ENCODE measurements around the gene PDE4B.

PDE4B gene

DNA sequence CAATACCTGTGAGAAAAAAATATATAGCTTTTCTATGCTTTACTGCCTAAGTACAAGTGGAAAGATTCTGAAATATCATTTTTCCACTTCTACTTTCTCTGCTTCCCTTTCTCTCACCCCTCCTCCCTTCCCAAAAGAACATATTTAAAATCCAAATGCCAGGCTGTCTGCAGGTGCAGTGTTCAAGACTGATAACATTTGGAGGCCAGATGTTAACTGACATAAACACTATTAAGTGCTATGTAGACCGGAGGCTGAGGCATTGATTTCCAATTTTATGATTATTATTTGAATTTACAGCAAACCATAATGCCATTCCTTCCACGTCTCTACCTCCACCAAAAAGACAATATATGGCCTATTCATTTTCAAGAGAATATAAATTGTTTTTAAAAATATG lies 444.3 kb downstream of the PDE4B start:
- TF ChIP-seq, protein P1, sequence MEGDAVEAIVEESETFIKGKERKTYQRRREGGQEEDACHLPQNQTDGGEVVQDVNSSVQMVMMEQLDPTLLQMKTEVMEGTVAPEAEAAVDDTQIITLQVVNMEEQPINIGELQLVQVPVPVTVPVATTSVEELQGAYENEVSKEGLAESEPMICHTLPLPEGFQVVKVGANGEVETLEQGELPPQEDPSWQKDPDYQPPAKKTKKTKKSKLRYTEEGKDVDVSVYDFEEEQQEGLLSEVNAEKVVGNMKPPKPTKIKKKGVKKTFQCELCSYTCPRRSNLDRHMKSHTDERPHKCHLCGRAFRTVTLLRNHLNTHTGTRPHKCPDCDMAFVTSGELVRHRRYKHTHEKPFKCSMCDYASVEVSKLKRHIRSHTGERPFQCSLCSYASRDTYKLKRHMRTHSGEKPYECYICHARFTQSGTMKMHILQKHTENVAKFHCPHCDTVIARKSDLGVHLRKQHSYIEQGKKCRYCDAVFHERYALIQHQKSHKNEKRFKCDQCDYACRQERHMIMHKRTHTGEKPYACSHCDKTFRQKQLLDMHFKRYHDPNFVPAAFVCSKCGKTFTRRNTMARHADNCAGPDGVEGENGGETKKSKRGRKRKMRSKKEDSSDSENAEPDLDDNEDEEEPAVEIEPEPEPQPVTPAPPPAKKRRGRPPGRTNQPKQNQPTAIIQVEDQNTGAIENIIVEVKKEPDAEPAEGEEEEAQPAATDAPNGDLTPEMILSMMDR (conservative IDR thresholded peaks at IDR 0.05; ENCODE audit: low read length): no peak
- H3K4me3 ChIP-seq (ENCODE audit: low read length): no peak overlapping the region
- DNase-seq (ENCODE audit: low read depth): no peak

DNA sequence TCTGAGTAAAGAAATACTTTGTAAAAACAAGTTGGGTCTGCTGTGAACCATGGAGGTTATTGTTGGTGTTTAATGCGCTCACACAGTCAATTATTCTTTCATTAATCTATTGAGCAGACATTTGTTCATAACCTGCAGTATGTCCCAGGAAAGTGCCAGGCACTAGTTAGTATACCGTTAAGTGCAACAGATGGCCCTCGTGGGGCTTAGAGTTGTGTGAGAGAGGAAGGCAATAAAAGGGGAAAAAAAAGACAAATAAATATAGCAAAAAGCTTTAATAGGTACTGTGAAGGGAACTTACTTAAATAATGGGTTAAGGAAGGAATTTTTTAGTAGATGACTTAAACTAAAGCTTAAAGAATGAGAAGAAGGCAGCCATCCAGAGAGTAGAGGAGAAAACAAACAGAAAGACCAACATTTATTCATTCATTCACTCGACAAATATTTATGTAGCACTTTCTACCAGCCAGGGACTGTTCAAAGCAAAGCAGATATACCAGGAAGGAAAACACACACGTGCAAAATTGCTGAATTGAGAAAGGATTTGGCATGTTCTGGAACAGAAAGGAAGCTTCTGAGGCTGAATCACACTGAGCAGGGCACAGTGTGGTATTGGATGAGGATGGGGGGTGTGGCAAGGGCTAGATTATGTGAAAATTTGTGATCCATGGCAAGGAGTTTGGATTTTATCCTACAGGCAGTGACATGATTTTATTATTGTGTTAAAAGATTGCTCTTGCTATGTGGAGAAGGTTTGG lies 445.2 kb downstream of the PDE4B start:
- no peak overlapping the region for H3K4me3 ChIP-seq (ENCODE audit: low read length)
- TF ChIP-seq, protein P1 (conservative IDR thresholded peaks at IDR 0.05; ENCODE audit: low read length): no peak
- DNase-seq (ENCODE audit: low read depth): no peak

DNA sequence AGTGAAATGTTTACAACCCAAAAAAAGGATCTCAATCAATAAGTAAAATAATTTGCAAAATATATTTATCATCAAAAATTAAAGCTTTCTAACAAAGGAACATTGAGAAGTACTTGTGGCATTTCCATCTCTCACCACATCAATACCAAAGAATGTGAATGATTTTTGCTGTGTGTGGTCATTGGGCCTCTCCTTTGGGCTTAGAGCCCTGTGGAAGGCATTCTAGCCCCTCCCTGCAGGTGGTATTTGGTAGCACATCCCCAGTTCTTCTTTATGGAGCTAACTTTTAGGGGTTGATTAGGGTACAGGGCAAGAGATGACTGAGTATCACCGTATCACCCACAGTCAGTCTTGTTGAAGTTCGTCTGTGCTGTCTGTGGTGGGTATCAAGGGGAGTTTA lies 447.1 kb downstream of the PDE4B start:
- TF ChIP-seq, protein P1 (conservative IDR thresholded peaks at IDR 0.05; ENCODE audit: low read length): peak; percentile 30
- peak; percentile 54 for DNase-seq (ENCODE audit: low read depth)
- H3K4me3 ChIP-seq (ENCODE audit: low read length): no peak overlapping the region

DNA sequence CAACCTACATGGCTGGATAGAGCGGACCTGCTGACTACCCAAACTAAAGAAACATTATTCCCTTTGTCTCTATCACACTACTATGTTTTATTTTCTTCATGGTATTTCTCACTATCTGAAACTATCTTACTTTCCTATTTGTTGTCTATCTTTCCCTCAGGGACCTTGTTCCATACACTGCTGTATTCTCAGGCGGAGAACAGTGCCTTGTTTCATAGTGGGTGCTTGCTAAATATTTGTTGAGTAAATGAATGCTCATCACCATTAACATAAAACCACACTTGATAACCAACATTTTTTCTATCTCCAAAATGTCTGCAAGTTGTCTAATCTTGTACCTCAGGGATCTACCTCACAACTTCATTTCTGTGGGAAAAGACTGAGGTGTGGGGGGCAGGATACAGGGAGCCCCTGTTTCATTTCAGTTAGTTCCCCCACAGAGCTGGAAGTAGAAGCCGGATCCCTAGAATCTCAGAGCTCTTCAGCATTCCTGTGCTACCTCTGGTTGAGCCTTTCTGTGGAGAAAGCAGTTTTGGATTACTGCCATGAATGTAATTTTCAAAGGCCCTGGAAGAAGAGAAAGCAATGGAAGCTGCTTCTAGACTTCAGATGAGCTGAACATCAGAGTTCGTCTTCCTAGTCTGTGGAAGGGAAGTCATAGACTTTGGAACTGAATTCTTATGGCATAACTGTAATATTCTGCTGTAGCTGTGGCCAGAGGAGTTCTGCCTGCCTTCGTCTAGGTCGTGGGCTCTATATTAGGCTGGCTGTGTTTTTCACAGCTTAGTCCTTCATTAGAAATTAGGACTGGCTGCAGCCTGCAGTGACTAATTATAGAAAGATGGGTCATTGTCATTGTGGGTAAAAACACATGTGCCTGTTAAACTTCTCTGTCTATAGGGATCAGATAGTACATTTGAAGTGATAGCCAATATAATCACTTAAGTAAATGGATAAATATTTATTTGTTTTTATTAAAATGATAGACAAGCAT lies 448.1 kb downstream of the PDE4B start:
- TF ChIP-seq, protein P1 (conservative IDR thresholded peaks at IDR 0.05; ENCODE audit: low read length): no peak
- no peak for DNase-seq (ENCODE audit: low read depth)
- no peak overlapping the region for H3K4me3 ChIP-seq (ENCODE audit: low read length)

DNA sequence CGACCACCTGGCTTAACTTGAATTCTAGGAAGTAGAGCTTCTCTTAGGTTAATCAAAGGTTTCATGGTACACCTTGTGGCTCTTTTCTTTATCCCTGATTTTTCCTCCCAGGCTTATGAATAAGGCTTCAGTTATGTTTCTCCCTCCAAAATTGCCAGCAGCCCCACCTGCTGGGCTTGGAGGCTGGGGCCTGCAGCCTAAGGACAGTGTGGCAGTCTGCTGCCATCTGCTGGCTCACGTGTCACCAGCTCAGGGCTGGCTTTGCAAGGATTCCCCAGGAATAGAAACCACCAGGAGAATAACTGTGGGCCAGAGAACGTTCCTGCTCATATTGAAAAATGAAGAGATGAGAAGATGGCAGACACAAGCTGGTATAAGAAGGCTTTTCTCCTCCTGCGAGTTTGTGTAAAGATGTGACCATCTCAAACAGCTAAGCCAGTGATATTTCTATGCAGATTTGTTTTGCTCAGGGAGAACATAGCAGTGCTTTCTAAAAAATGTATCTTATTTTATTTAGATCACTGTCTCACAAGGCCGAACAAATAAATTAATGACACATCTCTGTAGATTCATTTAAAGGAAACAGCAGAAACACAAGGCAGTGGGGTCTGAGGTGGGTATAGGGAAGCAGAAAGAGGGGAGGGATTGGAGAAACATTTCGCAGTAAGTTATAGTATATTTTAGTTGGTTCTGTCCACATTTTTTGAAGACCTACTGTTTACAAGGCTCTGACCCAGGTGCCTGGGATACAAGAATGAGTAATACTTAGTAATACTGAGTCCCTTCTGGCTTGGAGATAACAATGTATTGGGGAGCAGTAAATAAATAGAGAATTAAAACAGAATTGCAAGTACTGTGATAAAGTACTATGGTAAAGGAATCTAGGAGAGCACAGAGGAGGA lies 450.2 kb downstream of the PDE4B start:
- TF ChIP-seq, protein P1 (conservative IDR thresholded peaks at IDR 0.05; ENCODE audit: low read length): peak; percentile 100
- peak; percentile 84 for DNase-seq (ENCODE audit: low read depth)
- H3K4me3 ChIP-seq (ENCODE audit: low read length): no peak overlapping the region

DNA sequence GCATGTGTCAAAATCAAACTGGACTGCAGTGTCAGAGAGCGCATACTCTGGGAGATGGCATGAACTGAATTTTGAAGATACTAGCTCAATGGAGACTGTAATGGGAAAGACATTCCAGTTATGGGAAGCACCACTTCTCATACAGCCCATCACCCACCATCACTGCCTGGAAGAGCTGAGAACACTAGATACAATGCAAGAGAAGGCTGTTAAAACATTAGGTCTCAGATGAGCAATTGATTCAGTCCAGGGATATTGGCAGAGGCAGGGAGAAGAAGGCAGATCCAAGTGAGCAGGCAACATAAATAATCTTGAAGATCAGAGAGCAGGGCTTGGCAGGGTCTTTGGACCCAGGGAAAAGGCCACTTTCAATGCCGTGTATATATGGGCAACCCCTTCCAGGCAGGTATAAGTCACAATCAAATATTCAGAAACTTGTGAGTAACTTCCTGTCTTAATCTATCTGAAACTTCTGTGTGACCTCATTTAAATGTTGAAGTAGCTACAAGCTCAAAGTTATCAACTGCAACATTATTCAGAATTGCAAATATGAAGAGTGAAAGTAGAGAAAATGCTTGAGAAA lies 450.9 kb downstream of the PDE4B start:
- DNase-seq (ENCODE audit: low read depth): no peak
- H3K4me3 ChIP-seq (ENCODE audit: low read length): no peak overlapping the region
- TF ChIP-seq, protein P1 (conservative IDR thresholded peaks at IDR 0.05; ENCODE audit: low read length): no peak
